ENCODE data around the gene MAP3K19.

MAP3K19 gene

DNA sequence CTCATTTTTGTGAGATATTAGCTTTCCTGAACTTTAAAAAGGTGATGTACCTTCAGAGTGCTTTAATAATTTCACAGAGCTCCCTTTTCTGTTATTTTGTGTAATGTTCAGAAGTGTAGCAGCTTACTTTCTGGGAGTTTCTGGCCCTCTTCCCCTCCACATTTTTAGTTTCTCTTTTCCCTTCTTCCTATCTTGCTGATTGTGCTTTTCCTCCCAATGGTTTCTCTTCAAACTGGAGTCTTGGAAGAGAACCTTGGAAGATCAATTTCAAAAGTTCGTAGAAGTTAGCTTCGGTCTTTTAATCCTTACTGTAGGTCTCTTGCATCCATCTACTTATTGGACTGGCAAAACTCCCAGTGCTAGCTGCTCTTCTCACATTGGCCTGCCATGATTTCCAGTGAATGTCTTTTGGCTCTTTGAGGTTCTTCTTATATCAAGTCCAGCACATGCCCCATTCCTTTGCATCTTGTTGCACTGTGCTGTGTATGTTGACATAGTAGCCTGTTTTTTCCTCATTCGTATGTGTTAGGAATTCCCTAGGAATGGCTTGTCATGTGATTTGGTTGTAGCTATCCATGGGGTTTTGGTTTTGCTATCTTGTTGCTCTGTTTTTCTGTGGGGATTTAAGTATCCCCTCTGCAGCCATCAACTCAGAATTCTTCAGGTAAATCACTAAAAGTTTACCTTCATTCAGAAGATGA, 120.9 kb downstream of the MAP3K19 start:
- no peak for DNase-seq (ENCODE audit: low spot score)

DNA sequence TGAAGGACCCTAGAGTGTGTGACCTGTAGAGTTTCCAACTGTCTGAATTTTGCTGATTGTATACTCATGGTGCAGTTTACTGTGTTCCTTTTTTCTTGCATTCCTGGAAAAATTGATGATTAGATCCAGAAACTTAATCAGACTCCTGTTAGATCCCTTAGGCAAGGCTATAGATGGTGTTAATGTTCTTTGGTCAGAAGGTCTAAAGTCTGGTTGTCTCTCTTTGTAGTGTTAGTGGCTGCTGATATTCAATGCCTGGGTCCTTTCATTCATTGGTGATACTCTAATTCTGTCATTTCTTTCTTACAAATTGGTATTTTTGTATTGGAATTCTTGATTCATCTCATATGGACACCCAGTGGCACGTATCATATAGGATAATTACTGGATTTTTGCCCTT, 122.3 kb downstream of the MAP3K19 start:
- no peak for DNase-seq (ENCODE audit: low spot score)

DNA sequence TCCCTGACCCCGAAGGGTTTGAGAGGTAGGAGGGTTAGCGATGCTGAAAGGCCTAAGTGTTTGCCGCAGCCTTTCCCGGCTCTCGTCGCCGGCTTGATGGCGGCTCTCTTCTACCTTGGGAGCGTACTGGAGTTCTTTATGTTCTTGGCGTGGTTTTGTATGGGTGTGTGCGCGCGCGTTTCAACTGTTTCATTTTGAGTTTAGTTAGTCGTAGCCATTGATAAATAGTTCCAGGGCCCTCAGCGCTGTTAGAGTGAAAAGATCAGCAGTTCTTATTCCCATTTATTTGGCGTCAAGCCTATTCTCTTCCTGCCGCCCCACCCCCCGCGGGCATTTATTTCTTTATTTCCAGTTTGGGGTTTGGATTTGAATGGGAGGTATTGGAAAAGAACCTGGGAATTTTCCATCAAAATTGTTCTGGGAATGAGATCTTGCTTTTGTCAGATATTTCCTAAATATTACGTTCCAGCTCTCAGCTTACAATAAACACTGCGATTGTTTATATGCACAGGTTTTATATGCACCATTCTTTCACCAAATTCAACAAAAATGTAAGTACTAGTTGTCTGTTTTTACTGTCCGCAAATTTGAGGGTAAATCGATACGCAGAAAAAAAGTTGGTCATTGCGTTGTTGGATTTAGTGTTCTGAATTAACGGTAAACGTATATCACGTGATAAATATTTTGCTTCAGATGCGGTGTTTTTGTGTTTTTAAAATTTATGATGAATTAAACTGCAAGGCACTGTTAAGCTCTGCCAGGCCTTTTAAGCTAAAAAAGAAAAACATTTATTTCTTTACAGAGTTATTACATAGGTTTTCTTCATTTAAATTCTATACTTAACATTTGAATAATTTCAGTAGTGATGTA, 127.7 kb downstream of the MAP3K19 start:
- DNase-seq (ENCODE audit: low spot score) = no peak

DNA sequence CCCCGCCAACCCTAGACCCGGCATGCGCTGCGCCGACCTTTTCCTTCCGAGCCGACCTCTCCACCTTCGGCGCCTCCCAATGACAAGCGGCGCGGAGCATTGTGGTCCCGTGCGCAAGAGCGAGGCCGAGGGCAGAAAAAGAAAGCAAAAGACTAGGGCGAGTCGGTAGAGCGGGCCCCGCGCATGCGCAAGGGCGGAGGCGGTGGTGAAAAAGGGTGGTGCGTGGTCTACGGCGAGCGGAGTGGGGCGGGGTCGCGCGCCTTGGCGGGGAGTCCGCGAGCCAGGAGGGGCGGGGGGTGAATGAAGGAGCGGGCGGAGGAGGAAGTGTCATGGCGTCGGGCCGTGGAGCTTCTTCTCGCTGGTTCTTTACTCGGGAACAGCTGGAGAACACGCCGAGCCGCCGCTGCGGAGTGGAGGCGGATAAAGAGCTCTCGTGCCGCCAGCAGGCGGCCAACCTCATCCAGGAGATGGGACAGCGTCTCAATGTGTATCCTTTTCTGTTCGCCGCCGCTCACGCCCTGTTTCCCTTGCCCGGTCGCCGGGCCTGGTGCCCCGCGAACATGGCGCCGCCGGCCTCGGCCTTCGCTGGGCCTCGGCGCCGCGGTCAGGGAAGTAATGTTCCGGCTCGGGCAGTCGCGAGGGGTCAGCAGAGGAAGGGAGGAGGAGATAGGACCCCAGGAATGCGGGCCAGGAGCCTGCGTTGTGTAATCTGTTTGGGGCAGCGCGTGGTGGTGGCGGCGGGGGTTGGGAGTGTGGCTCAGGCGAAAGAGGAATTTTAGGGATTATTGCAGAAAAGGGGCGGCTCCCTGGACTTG, 128.5 kb downstream of the MAP3K19 start, which contains the start of gene CCNT2:
TSS of gene CCNT2 (plus strand) at position 297 of the 815 bp plus-strand sequence. CDS start at position 330, 33 bp downstream.
- peak; percentile 98 for DNase-seq (ENCODE audit: low spot score)

DNA sequence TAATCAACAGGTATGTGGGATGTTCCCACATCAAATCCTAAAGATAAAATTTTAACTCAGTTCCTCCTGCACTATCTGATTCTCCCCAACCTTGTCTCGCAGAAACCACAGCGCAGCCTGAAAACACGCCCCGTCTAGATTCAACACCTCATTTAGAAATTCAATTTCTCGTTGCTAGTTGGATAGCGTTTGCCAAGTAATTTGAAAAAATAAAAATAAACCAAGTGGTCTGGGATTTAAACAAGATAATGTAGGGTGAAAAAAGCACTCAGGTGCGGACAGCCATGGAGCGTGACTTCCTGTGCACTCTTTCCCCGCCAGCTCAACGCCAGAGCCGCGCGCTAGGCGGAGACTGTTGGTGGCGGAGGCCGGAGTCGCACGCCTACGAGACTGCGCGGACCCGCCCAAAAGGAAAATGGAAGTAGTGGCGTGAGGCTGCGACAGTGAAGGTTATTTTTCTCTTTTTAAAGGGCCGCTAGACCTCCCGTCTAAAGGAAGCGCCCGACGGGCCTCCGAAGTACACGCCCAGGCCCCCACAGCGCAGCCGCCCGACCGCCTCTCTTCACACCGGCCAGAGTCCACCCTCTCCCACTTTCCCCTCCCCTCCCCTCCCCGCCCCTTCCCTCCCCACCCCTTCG, 129.2 kb downstream of the MAP3K19 start:
- DNase-seq (ENCODE audit: low spot score) = peak; percentile 92

DNA sequence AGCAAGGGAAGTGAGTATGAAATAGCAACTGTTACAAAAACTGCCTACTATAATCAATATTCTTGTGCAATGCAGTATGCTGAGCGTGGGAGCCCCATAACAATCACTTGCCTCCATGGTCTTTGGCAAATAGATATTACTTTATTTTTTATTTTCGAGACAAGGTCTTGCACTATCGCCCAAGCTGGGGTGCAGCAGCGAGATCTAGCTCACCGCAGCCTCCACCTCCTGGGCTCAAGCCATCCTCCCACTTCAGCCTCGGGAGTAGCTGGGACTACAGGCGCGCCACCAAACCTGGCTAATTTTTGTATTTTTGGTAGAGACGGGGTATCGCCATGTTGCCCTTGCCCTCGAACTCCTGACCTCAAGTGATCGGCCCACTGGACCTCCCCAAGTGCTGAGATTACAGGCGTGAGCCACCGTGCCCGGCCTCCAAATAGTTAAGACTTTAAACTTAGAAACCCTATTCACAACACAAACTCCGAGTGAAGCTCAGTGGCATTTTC, 129.8 kb downstream of the MAP3K19 start:
- peak; percentile 9 for DNase-seq (ENCODE audit: low spot score)
